Fibroblast of lung (primary cell): ENCODE results near the gene TRPC1. TPM values are rescaled to one million over a fixed set of nuclear protein-coding genes. Genes with fewer than 3 reads are reported as not detected.

Source experiments
- DNase-seq, 2 donors: peaks; one replicate each; pipeline versions ENCODE4 v3.0.0 to v3.0.0-alpha.2; 2010; ENCODE audit warnings: low read depth in 2 of 2
- H2AFZ ChIP-seq: 2 replicates; pipeline ENCODE4 v1.5.1; 2012; ENCODE audit warnings: low read length, control low read depth, inconsistent platforms
- H3K27ac ChIP-seq: 2 replicates; pipeline ENCODE4 v1.5.1; 2011; ENCODE audit warnings: low read length, control low read depth; ENCODE audit not compliant: insufficient read depth
- H3K27me3 ChIP-seq: 2 replicates; pipeline ENCODE4 v1.5.1; 2011; ENCODE audit warnings: mild to moderate bottlenecking, low read length; ENCODE audit not compliant: control insufficient read depth, insufficient read depth
- H3K36me3 ChIP-seq: 2 replicates; pipeline ENCODE4 v1.5.1; 2011; ENCODE audit warnings: low read length; ENCODE audit not compliant: control insufficient read depth, insufficient read depth
- H3K4me1 ChIP-seq: 2 replicates; pipeline ENCODE4 v1.5.1; 2011; ENCODE audit warnings: low read length; ENCODE audit not compliant: control insufficient read depth, insufficient read depth; ENCODE audit errors: extremely low read depth
- H3K4me2 ChIP-seq: 2 replicates; pipeline ENCODE4 v1.5.1; 2011; ENCODE audit warnings: low read length, control low read depth; ENCODE audit not compliant: insufficient read depth; ENCODE audit errors: extremely low read depth
- H3K4me3 ChIP-seq, 4 experiments: fragments of 200-600 bp in 1 of 4; sonication (generic) in 1 of 4; replicated peaks in 1 of 4; 2 replicates each; pipeline ENCODE4 v1.5.1; 2011 to 2016; ENCODE audit warnings: low read length in 4 of 4, low read depth in 3 of 4, mild to moderate bottlenecking in 3 of 4, control low read depth in 2 of 4, inconsistent platforms in 1 of 4, mixed read lengths in 1 of 4; ENCODE audit not compliant: insufficient read depth in 1 of 4; ENCODE audit errors: control extremely low read depth in 1 of 4
- H3K79me2 ChIP-seq: 2 replicates; pipeline ENCODE4 v1.5.1; 2012; ENCODE audit warnings: mild to moderate bottlenecking, low read length, inconsistent platforms; ENCODE audit not compliant: control insufficient read depth, insufficient read depth
- H3K9ac ChIP-seq: 2 replicates; pipeline ENCODE4 v1.5.1; 2011; ENCODE audit warnings: mild to moderate bottlenecking, low read length, control low read depth; ENCODE audit not compliant: insufficient read depth
- H3K9me3 ChIP-seq: 2 replicates; pipeline ENCODE4 v1.5.1; 2012; ENCODE audit warnings: low read depth, low read length; ENCODE audit not compliant: control insufficient read depth, insufficient read depth
- H4K20me1 ChIP-seq: 2 replicates; pipeline ENCODE4 v1.5.1; 2011; ENCODE audit warnings: low read length; ENCODE audit not compliant: control insufficient read depth, insufficient read depth; ENCODE audit errors: extremely low read depth
- CTCF ChIP-seq, 2 donors: IDR thresholded peaks in 1 of 2; conservative IDR thresholded peaks in 1 of 2; 1 replicate in 1 of 2; 2 replicates in 1 of 2; pipeline ENCODE4 v1.5.1; 2011 to 2012; ENCODE audit warnings: low read length in 2 of 2, control low read depth in 1 of 2, inconsistent platforms in 1 of 2, low read depth in 1 of 2, mild to moderate bottlenecking in 1 of 2
- EZH2 ChIP-seq: IDR thresholded peaks from 2 replicates; pipeline ENCODE4 v1.5.1; 2012; ENCODE audit warnings: low read length, control low read depth, mild to moderate bottlenecking; ENCODE audit errors: missing control alignments
- polyA plus RNA-seq, 2 donors: library from polyadenylated mRNA; depleted of rRNA in 1 of 2; stranded (reverse) in 1 of 2; unstranded in 1 of 2; fragments of >200 nt; gene quantifications; 2 replicates each; pipeline ENCODE4 v1.2.1, GENCODE V29; 2011 to 2012; ENCODE audit warnings: missing spikeins in 1 of 2
- total RNA-seq: library from RNA; depleted of rRNA; stranded (reverse); fragments of >200 nt; gene quantifications from 2 replicates; pipeline ENCODE4 v1.2.1, GENCODE V29; 2014

TRPC1 gene
- total and polyA plus RNA-seq, 2 donors (not counting 1 experiment from before 2014, with no cell fraction given), result 13.0 to 43.1 TPM

GRCh38 chr3:142844339-142844977 is 120.6 kb downstream of the TRPC1 start:
- no peaks in the 10 kb centered on the region for H3K36me3 ChIP-seq
- no peak overlapping the region for H3K4me2 ChIP-seq
- peak; percentile 51 to 62 for DNase-seq
- H3K79me2 ChIP-seq, result no peaks in the 10 kb centered on the region
- H3K4me1 ChIP-seq, result no peaks in the 10 kb centered on the region
- H3K27me3 ChIP-seq, result no peaks in the 10 kb centered on the region
- no peak overlapping the region for H3K27ac ChIP-seq
- H3K9me3 ChIP-seq, result no peaks in the 10 kb centered on the region
- TF ChIP-seq CTCF (conservative IDR thresholded peaks at IDR 0.05 in 1 of 2, IDR thresholded peaks at IDR 0.05 in 1 of 2; ENCODE audit: low read depth in 1 of 2, low read length in 2 of 2) (peak; percentile 57 to 67), EZH2 (no peak)
- no peak overlapping the region for H3K9ac ChIP-seq
- H3K4me3 ChIP-seq, result no peak overlapping the region
- no peak overlapping the region for H2AFZ ChIP-seq
- no peaks in the 10 kb centered on the region for H4K20me1 ChIP-seq

GRCh38 chr3:142846779-142847577 is 123.1 kb downstream of the TRPC1 start:
- H3K4me3 ChIP-seq, result no peak overlapping the region
- H3K9me3 ChIP-seq, result no peaks in the 10 kb centered on the region
- no peak overlapping the region for H3K27ac ChIP-seq
- TF ChIP-seq CTCF (conservative IDR thresholded peaks at IDR 0.05 in 1 of 2, IDR thresholded peaks at IDR 0.05 in 1 of 2; ENCODE audit: low read depth in 1 of 2, low read length in 2 of 2) (no peak), EZH2 (no peak)
- H3K79me2 ChIP-seq, result no peaks in the 10 kb centered on the region
- no peak overlapping the region for H3K9ac ChIP-seq
- no peak for DNase-seq
- no peak overlapping the region for H3K4me2 ChIP-seq
- no peaks in the 10 kb centered on the region for H3K36me3 ChIP-seq
- no peak overlapping the region for H2AFZ ChIP-seq
- no peaks in the 10 kb centered on the region for H4K20me1 ChIP-seq
- H3K27me3 ChIP-seq, result no peaks in the 10 kb centered on the region
- H3K4me1 ChIP-seq, result no peaks in the 10 kb centered on the region

- no peak overlapping the region for H3K4me3 ChIP-seq
- no peaks in the 10 kb centered on the region for H3K9me3 ChIP-seq
- H3K27ac ChIP-seq, result no peak overlapping the region
- H4K20me1 ChIP-seq, result no peaks in the 10 kb centered on the region
- H3K27me3 ChIP-seq, result no peaks in the 10 kb centered on the region
- H3K4me1 ChIP-seq, result no peaks in the 10 kb centered on the region
- H3K9ac ChIP-seq, result no peak overlapping the region
- no peak overlapping the region for H3K4me2 ChIP-seq
- TF ChIP-seq EZH2, result no peak
- no peak for TF ChIP-seq CTCF (conservative IDR thresholded peaks at IDR 0.05 in 1 of 2, IDR thresholded peaks at IDR 0.05 in 1 of 2; ENCODE audit: low read depth in 1 of 2, low read length in 2 of 2)
- DNase-seq, result no peak
- no peak overlapping the region for H2AFZ ChIP-seq
- no peaks in the 10 kb centered on the region for H3K79me2 ChIP-seq
- H3K36me3 ChIP-seq, result no peaks in the 10 kb centered on the region
These were observed 125.3 kb downstream of the TRPC1 start for GRCh38 chr3:142849148-142849547.
